HEK293T (cell line): ENCODE data around the gene FGGY.

ENCODE experiments used
- FOXK2 ChIP-seq: fragments of 450-650 bp; IDR thresholded peaks from 2 replicates; pipeline ENCODE4 v1.6.1; 2016; ENCODE audit warnings: mild to moderate bottlenecking
- L3MBTL2 ChIP-seq: fragments of 450-650 bp; conservative IDR thresholded peaks from 2 replicates; pipeline ENCODE4 v1.6.1; 2016; ENCODE audit warnings: mild to moderate bottlenecking
- ZNF384 ChIP-seq: fragments of 450-650 bp; IDR thresholded peaks from 2 replicates; pipeline ENCODE4 v1.6.1; 2016

- TF ChIP-seq FOXK2 (no peak), ZNF384 (no peak), L3MBTL2 (no peak)
Observed at GRCh38 chr1:59486615-59487014, 189.7 kb downstream of the FGGY start.
